Keratinocyte (primary cell): ENCODE data around the gene ANKHD1.

Experiments used
- CTCF ChIP-seq, 3 experiments: IDR thresholded peaks in 1 of 3; conservative IDR thresholded peaks in 1 of 3; optimal IDR thresholded peaks in 1 of 3; 2 replicates in 2 of 3; 3 replicates in 1 of 3; pipeline versions ENCODE3 to v1.5.1; 2011; ENCODE audit warnings: low read length in 3 of 3, mild to moderate bottlenecking in 3 of 3, moderate library complexity in 2 of 3, control low read depth in 1 of 3, inconsistent platforms in 1 of 3; ENCODE audit not compliant: insufficient read depth in 2 of 3; ENCODE audit errors: extremely low read depth in 1 of 3
- EZH2 ChIP-seq: IDR thresholded peaks from one replicate; pipeline ENCODE4 v1.6.1; 2012; ENCODE audit warnings: inconsistent platforms, mild to moderate bottlenecking, low read length, moderate library complexity

GRCh38 chr5:140588311-140589070 lies 186.9 kb downstream of the ANKHD1 start:
- no peak for TF ChIP-seq CTCF (optimal IDR thresholded peaks at IDR 0.05 in 1 of 3, IDR thresholded peaks at IDR 0.05 in 1 of 3, conservative IDR thresholded peaks at IDR 0.05 in 1 of 3; ENCODE audit: extremely low read depth in 1 of 3, insufficient read depth in 2 of 3, low read length in 3 of 3)
- TF ChIP-seq EZH2, result no peak
